HUES48 (cell line): Measurements from ENCODE around the gene KRT79.

Experiments
- H3K27ac ChIP-seq: one replicate; pipeline ENCODE4 v1.7.0; 2013; ENCODE audit warnings: low read depth, low read length, inconsistent platforms
- H3K27me3 ChIP-seq: 2 replicates; pipeline ENCODE4 v1.6.1; 2013; ENCODE audit warnings: mild to moderate bottlenecking, low read length; ENCODE audit not compliant: control insufficient read depth, insufficient read depth
- H3K36me3 ChIP-seq: 2 replicates; pipeline ENCODE4 v1.6.1; 2013; ENCODE audit warnings: low read length; ENCODE audit not compliant: control insufficient read depth, insufficient read depth
- H3K4me1 ChIP-seq: 2 replicates; pipeline ENCODE4 v1.6.1; 2013; ENCODE audit warnings: mild to moderate bottlenecking, low read length; ENCODE audit not compliant: control insufficient read depth, insufficient read depth
- H3K4me3 ChIP-seq: 2 replicates; pipeline ENCODE4 v1.5.1; 2013; ENCODE audit warnings: mild to moderate bottlenecking, low read depth, low read length
- H3K9ac ChIP-seq: 2 replicates; pipeline ENCODE4 v1.6.1; 2013; ENCODE audit warnings: mild to moderate bottlenecking, low read depth, low read length, moderate library complexity
- H3K9me3 ChIP-seq: 2 replicates; pipeline ENCODE4 v1.6.1; 2013; ENCODE audit warnings: low read length; ENCODE audit not compliant: control insufficient read depth, insufficient read depth

Gene KRT79

DNA sequence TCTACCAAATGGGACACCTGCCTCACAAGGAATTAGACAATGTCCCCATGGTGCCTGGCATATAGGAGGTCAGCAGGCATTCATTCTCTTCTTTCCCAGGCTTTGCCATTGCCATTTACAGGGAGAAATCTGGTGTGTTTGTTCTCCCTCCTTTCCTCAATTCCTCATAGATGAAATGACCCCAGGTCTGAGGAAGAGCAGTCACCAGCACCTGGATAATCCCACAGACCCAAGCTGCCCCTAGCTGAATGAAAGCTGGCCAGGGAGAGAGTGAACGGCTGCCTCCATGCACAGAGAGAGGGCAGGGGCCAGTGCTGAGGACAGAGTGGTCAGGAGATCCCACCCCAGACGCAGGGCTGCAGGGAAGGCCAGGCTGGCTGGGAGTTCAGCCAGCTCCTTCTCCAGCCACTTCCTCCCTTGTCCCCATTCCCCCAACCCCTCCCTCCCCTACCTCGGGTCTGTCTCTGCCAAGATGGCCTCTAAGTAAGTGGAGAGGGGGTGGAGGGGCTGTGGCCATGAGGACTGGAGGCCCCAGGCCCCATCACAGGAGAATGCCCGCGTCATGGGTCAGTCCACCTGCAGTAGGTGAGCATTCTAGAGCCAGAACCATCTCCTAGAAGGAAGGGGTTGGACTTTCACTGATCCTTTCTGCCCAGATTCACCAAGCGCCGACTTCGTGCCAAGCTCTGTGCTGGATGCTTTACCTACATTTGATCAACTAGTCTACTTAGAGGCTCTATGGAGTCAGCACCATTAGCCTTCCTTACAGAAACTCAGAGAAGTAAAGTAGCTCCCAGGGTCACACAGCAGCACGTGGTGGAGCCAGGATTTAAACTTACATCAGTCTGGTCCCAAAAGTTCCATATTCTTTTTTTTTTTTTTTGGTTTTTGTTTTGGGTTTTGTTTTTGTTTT is 18.2 kb downstream of the KRT79 start:
- no peak overlapping the region for H3K27ac ChIP-seq
- H3K36me3 ChIP-seq: no peaks in the 10 kb centered on the region
- no peak overlapping the region for H3K4me3 ChIP-seq
- H3K9ac ChIP-seq: no peak overlapping the region
- H3K9me3 ChIP-seq: no peaks in the 10 kb centered on the region
- no peaks in the 10 kb centered on the region for H3K4me1 ChIP-seq
- H3K27me3 ChIP-seq: no peaks in the 10 kb centered on the region

DNA sequence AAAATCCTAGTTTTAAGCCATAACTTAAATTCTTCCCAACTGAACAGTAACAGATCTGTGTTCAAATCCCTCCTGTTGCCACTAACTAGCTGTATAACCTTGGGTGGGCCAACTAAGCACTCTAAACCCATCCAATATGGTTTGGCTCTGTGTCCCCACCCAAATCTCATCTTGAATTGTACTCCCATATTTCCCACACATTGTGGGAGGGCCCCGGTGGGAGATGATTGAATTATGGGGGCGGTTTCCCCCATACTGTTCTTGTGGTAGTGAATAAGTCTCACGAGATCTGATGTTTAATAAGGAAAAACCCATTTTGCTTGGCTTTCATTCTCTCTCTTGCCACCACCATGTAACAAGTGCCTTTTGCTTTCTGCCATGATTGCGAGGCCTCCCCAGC is 18.9 kb downstream of the KRT79 start:
- Histone ChIP-seq H3K4me1 (no peaks in the 10 kb centered on the region), H3K27me3 (no peaks in the 10 kb centered on the region), H3K4me3 (no peak overlapping the region), H3K36me3 (no peaks in the 10 kb centered on the region), H3K27ac (no peak overlapping the region), H3K9ac (no peak overlapping the region), H3K9me3 (no peaks in the 10 kb centered on the region)

DNA sequence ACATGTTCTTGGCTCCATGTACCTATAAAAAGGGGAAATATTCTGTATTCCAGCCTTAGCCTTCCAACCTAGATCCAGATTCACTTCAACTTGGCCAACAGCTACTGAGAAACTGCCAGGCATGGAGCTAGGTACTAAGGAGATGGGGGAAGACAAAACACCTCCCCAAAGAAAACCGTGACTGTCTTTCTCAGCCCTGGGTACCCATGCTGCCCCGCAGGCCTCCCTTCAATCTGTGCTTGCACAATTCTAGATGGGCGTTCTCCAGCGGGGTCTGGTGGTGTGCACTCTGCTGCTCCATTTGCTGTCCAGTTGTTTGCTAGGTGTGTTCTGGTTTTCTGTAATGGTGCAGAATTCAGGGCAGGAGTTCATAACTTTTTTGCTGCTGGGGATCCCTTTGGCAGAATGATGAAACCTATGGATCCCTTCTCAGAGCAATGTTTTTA is 19.4 kb downstream of the KRT79 start:
- Histone ChIP-seq H3K27ac (no peak overlapping the region), H3K27me3 (no peaks in the 10 kb centered on the region), H3K36me3 (no peaks in the 10 kb centered on the region), H3K9me3 (no peaks in the 10 kb centered on the region), H3K4me3 (no peak overlapping the region), H3K4me1 (no peaks in the 10 kb centered on the region), H3K9ac (no peak overlapping the region)

DNA sequence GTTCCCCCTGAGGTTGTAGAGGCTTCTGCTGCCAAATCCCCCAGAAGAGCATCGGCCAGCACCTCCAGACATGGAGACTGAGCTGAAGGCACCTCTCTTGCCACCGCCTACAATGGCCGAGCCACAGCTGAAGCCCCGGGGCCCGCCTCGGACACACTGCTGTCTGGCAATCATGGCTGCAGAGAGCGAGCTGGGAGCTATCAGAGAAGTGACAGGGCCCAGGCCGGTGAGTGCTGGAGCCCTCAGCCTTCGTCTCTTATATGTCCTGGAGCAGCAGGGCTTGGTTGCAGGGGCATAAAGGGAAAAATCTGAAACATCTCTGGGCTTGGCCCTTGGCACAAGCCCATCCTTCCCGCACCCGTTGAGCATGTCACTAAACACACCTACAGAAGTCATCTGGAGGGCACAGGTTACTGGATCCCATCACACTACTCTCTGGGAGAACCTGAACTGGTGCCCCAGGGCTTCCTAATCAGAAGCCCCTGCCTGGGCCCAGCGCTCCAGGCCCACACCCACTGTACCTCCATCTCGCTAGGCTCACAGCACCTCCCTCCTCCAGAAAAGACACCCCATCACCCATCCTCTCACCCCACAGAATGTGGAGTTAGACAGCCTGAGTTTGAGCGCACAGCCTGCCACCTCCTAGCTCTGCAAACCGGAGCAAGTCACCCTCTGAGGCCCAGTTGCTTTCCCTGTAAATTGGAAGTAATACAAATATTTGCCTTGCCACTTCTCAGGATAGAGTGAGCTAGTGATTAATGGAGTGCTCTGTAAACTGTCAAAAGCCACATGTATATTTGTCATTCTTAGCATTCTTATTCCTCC is 20.0 kb downstream of the KRT79 start, which contains the start of gene KRT4:
KRT4 (minus strand) TSS at position 232 of the 825 bp plus-strand sequence; CDS start at position 174, 58 bp downstream.
- Histone ChIP-seq H3K27me3 (no peaks in the 10 kb centered on the region), H3K27ac (no peak within 1 kb of the TSS), H3K9ac (no peak within 1 kb of the TSS), H3K9me3 (no peaks in the 10 kb centered on the region), H3K4me3 (no peak within 1 kb of the TSS), H3K4me1 (no peaks in the 10 kb centered on the region), H3K36me3 (no peaks in the 10 kb centered on the region)

DNA sequence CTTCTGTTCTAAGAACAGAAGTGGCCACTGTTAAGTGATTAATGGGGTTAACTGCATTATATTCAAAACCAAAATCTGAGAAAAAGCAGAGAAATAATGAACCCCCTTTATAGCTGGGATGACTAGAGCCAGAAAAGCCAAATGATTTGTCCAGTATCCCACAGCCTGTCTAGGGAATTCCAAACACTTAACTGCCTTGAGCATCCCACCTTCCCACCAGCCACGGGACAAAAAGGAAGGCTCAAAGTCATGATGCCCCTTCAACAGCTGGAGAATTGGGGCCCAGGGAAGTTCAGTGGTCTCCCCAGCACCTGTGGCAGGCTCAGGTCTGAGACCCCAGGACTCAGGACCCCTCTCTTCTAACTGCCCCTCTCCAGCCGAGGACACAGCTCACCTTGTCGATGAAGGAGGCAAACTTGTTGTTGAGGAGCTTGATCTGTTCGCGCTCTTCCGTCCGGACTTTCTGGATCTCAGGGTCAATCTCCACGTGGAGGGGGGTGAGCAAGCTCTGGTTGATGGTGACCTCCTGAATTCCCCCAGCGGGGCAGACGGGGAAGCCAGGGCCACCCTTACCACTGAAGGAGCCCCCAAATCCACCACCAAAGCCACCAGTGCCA is 20.8 kb downstream of the KRT79 start:
- H3K4me3 ChIP-seq: no peak overlapping the region
- H3K9me3 ChIP-seq: no peaks in the 10 kb centered on the region
- no peaks in the 10 kb centered on the region for H3K27me3 ChIP-seq
- H3K9ac ChIP-seq: no peak overlapping the region
- H3K4me1 ChIP-seq: no peaks in the 10 kb centered on the region
- H3K27ac ChIP-seq: no peak overlapping the region
- no peaks in the 10 kb centered on the region for H3K36me3 ChIP-seq

DNA sequence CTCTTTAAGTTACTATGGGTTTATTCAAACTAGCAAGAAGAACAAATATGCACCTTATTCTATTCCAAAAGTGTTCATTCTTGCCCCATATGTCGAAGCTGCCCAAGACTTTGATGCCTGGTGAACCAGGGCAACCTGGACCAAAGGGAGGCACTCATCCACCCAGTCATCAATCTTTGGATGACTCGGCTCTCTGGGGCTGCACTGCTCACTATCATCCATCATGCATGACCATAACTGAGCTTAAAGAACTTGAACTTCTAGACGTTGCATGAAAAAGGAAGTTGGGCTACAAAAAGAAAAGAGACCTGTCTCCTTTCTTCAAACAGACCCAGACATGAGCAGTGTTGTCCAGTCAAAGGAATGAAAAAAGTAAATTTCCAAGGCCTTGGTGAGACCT is 21.4 kb downstream of the KRT79 start:
- Histone ChIP-seq H3K4me3 (no peak overlapping the region), H3K9ac (no peak overlapping the region), H3K36me3 (no peaks in the 10 kb centered on the region), H3K4me1 (no peaks in the 10 kb centered on the region), H3K27ac (no peak overlapping the region), H3K27me3 (no peaks in the 10 kb centered on the region), H3K9me3 (no peaks in the 10 kb centered on the region)

DNA sequence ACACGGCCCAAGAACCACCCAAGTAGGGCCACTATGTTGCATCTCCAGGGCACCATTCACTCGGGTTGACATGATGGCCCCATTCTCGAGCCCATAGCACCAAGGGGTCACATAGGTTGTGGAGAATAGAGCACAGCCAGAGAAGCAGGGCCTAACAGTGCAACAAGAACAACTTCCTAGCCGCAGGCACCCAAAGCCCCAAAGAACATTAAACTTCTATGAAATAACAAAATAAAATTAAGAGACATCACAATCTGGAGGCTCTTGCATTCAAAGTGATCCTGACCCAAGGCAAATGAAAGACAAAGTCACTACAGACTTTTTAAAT is 22.1 kb downstream of the KRT79 start:
- H3K9me3 ChIP-seq: no peaks in the 10 kb centered on the region
- no peaks in the 10 kb centered on the region for H3K27me3 ChIP-seq
- H3K9ac ChIP-seq: no peak overlapping the region
- no peak overlapping the region for H3K4me3 ChIP-seq
- H3K27ac ChIP-seq: no peak overlapping the region
- H3K4me1 ChIP-seq: no peaks in the 10 kb centered on the region
- no peaks in the 10 kb centered on the region for H3K36me3 ChIP-seq

DNA sequence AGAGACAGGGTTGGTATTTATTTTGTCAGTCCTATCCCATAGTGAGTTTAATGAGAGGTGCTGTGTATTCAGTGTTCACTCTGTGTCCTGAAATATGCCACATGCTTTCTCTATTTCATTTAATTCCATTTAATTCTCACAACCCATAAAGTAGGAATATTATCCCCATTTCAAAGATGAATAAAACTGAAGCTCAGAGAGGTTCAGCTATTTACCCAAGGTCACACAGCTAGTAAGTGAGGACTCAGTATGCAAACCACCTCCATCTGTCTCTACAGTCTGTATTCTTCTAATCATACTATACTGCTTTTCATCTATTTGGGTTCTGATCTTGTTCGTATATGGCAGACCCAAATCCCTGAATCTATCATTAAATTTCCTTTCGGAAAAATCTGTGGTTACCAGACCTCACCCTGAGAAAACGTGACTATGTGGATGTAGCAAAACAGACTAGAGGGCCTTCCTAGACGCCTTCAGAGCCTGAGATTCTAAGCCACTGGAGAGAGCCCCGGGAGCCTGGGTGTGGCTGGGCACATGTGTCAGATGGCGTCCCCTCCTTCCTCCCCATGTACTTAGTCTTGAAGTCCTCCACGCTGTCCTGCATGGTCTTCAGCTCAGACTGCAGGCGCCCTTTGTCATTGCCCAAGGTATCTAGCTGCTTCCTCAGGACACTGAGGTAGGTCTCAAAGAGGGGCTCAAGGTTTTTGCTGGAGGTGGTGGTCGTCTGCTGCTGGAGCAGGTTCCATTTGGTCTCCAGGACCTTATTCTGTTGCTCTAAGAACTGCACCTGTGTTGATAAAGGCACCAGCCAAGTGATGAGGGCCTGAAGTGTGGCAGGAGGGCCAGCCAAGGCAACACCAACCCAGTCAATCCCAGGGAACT is 22.7 kb downstream of the KRT79 start:
- H3K9me3 ChIP-seq: no peaks in the 10 kb centered on the region

DNA sequence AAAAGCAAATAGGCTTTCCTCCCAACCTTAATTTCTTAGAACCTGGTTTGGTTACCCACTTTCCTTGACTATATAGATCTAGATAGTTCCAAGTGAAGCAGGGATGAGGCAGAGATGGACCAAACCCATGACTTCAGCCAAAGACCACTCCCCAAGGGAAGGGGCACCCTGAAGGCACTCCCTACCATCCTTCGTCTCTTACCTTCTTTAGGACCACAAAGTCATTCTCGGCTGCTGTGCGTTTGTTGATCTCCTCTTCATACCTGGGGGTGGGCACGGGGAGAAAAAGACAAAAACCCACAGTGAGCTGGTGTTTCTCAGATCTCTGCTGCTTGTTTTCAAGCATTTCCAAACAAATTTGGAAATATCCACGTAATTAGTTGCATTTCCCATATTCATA is 23.6 kb downstream of the KRT79 start:
- Histone ChIP-seq H3K9ac (no peak overlapping the region), H3K4me1 (peaks cover under 1% of the 10 kb centered on the region; the same call in 1 of the 2 replicates), H3K27ac (no peak overlapping the region), H3K4me3 (no peak overlapping the region), H3K36me3 (no peaks in the 10 kb centered on the region), H3K9me3 (no peaks in the 10 kb centered on the region), H3K27me3 (no peaks in the 10 kb centered on the region)

More for the DNA sequence above, 22.7 kb downstream of the KRT79 start:
- H3K27ac ChIP-seq: no peak overlapping the region
- no peak overlapping the region for H3K9ac ChIP-seq
- H3K4me1 ChIP-seq: no peaks in the 10 kb centered on the region
- H3K36me3 ChIP-seq: no peaks in the 10 kb centered on the region
- no peak overlapping the region for H3K4me3 ChIP-seq
- H3K27me3 ChIP-seq: no peaks in the 10 kb centered on the region

DNA sequence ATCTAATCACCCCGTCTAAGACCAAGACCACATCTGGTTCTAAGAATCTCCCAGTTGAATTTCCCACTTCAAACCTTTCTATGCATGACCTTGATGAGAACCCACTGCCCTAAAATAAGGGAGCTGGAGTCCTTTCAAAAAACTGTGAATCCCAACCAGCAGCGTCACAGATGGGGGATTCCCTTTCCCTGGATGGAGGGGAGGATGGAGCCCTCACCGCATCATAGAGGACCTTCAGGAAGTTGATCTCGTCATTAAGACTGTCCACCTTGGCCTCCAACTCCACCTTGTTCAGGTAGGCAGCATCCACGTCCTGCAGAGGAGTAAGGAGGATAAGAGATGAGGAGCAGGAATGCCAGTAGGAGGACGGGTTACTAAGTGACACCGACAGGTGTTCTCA is 24.9 kb downstream of the KRT79 start:
- Histone ChIP-seq H3K36me3 (no peaks in the 10 kb centered on the region), H3K9ac (no peak overlapping the region), H3K9me3 (no peaks in the 10 kb centered on the region), H3K27me3 (no peaks in the 10 kb centered on the region), H3K27ac (no peak overlapping the region), H3K4me3 (no peak overlapping the region), H3K4me1 (peaks cover 10% of the 10 kb centered on the region)
